Measurements from ENCODE around the gene RNF26. TPM values are rescaled to one million over a fixed set of nuclear protein-coding genes. Genes with fewer than 3 reads are reported as not detected.

RNF26 gene
- total RNA-seq, 2 experiments from 2014 or later = 32.8 to 33.7 TPM

Other genes starting within 250 kb of the RNF26 start
- 10 to 100 TPM; 40.5 to 41.3 TPM for gene HMBS, start 249.6 kb upstream of the RNF26 start, total RNA-seq
- gene DPAGT1, start 232.7 kb upstream of the RNF26 start, total RNA-seq = 10 to 100 TPM; 76.3 to 90.1 TPM
- 10 to 100 TPM; 26.0 to 26.6 TPM for gene C2CD2L, start 227.2 kb upstream of the RNF26 start, total RNA-seq
- gene HINFP, start 212.9 kb upstream of the RNF26 start, total RNA-seq = 10 to 100 TPM; 26.5 to 27.5 TPM
- gene ABCG4, start 185.5 kb upstream of the RNF26 start, total RNA-seq = under 1 TPM in 1 of 2 experiments, not detected in 1; 0.08 TPM
- 10 to 100 TPM; 18.2 TPM for gene NLRX1, start 165.8 kb upstream of the RNF26 start, total RNA-seq
- gene NHERF4, start 149.1 kb upstream of the RNF26 start, total RNA-seq = not detected
- 10 to 100 TPM; 26.3 to 26.9 TPM for gene CBL, start 128.2 kb upstream of the RNF26 start, total RNA-seq
- gene MCAM, start 17.4 kb upstream of the RNF26 start, total RNA-seq = 1 to 10 TPM; 4.6 to 4.8 TPM
- not detected for gene C1QTNF5, start 6.4 kb downstream of the RNF26 start, total RNA-seq
- not detected for gene MFRP, start 12.2 kb downstream of the RNF26 start, total RNA-seq
- 1 to 10 TPM in 1 of 2 experiments, under 1 TPM in 1; 0.44 to 1.1 TPM for gene USP2, start 47.2 kb downstream of the RNF26 start, total RNA-seq
- gene THY1, start 88.6 kb downstream of the RNF26 start, total RNA-seq = under 1 TPM; 0.30 to 0.36 TPM